Stimulated activated CD8-positive, alpha-beta memory T cell treated with anti-CD3 and anti-CD28 coated beads, Interleukin-2, amount 100 ng/mL, for 48 hours (primary cell): ENCODE data around the gene TNKS2.
"Not testable (repeated sequence)": the region's sequence is repeated elsewhere in the genome, so short reads cannot be mapped to it uniquely, and the experiment has no call there.

Experiments
- DNase-seq, 2 donors: peaks; one replicate each; pipeline ENCODE4 v3.0.0-alpha.2; 2020; ENCODE audit warnings: low read depth in 2 of 2

Gene TNKS2

DNA sequence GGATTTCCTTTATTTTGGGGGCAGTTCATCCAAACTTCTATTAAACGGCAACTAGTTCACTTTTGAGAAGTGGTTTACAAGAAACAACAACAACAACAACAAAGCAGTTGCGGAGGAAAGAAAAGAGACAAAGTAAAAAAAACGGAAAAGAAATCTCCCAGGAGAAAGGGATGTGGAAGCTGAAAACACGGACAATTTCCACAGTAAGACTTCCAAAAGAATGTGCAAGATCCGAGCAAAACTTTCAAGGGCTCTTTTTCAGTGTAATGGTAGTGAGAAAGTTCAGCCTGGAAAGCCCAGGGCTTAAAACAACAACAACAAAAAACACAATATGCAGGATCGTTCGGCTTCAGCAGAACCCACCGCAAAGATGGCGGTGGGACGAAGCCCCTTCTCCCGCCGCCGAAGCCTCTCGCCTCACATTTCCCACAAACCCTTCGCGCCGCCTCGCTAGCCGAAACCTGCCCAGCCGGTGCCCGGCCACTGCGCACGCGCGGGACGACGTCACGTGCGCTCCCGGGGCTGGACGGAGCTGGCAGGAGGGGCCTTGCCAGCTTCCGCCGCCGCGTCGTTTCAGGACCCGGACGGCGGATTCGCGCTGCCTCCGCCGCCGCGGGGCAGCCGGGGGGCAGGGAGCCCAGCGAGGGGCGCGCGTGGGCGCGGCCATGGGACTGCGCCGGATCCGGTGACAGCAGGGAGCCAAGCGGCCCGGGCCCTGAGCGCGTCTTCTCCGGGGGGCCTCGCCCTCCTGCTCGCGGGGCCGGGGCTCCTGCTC, at the start of gene TNKS2:
Gene TNKS2, plus strand, starts transcription at position 553 of the 775 bp plus-strand sequence. CDS start 265 bp downstream, outside the sequence.
- DNase-seq = peak; percentile 90 to 93

GRCh38 chr10:91749592-91749991, 48.6 kb upstream of the TNKS2 start:
- not testable (repeated sequence) for DNase-seq

GRCh38 chr10:91756286-91756685, 41.9 kb upstream of the TNKS2 start:
- DNase-seq = no peak

GRCh38 chr10:91758303-91759146, 39.7 kb upstream of the TNKS2 start:
- DNase-seq = no peak

DNA sequence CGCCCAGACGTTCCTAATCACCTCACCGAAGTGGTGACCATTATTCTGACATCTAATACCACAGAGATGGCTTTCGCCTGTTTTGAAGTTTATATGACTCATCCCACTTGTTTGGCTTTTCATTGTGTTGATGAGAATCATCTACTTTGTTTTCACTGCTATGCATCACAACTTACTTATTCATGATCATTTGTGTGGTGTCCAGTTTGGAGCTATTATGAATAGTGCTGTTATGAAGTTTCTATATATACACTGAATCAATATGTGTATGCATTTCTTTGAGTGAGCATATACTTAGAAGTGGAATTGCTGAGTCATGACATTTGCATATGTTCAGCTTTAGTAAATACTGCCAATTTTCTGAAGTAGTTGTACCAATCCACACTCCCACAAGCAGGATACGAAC, 38.6 kb upstream of the TNKS2 start:
- DNase-seq = no peak

DNA sequence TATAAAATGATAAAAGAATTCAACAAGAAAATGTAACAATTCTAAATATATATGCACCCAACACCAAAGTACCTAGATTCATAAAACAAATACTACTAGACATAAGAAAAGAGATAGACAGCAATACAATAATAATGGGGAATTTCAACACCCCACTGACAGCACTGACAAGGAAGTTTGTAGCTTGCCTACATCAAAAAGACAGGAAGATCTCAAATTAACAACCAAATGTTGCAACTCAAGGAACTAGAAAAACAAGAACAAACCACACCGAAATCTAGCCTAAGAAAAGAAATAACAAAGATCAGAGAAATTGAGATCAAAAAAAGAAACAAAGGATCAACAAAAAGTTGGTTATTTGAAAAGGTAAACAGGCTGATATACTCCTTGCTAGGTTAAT, 36.5 kb upstream of the TNKS2 start:
- no peak for DNase-seq

DNA sequence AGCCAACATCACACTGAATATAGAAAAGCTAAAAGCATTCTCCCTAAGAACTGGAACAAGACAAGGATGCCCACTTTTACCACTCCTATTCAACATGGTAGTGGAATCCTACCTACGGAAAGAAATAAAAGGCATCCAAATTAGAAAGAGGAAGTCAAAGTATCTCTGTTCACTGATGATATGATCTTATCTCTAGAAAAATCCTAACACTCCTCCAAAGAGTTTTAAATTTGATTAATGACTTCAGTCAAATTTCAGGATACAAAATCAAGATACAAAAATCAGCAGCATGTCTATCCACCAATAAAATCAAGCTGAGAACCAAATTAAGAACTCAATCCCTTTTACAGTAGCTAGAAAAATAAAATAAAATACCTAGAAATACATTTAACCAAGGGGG, 35.3 kb upstream of the TNKS2 start:
- DNase-seq = no peak

GRCh38 chr10:91766676-91767075, 31.6 kb upstream of the TNKS2 start:
- DNase-seq = no peak

GRCh38 chr10:91768123-91768522, 30.1 kb upstream of the TNKS2 start:
- DNase-seq = no peak

GRCh38 chr10:91771907-91772306, 26.3 kb upstream of the TNKS2 start:
- no peak for DNase-seq

- DNase-seq = no peak
Measured at GRCh38 chr10:91772461-91772860, 25.8 kb upstream of the TNKS2 start.

DNA sequence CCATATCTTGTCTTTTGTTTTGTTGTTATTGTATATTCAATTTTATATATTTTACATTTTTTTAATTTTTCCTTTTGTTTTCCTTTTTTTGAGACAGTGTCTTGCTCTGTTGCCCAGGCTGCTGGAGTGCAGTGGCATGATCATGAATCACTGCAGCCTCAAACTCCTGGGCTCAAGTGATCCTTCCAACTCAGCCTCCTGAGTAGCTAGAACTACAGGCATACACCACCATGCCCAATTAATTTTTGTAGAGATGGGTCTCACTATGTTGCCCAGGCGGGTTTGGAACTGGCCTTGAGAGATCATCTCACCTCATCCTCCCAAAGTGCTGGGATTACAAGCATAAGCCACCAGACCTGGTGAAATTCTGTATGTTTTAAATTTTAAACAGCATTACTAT, 25.4 kb upstream of the TNKS2 start:
- DNase-seq = no peak

DNA sequence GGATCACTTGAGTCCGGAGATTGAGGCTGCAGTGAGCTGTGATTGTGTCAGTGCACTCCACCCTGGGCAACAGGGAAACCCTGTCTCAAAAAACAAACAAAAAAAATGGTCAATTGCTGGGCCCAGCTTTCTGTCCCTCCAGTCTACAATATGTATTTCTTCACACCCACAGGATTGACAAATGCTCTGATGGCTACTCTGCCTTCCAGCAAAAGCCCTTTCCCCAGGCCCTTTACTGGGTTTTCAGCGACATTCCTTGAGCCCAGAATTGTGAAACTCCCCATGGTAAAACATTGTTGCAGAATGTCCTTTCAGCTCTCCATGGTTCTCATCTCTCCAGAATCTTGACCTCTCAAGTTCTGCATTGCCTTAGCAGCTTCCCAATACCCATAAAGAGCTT, 23.7 kb upstream of the TNKS2 start:
- DNase-seq = no peak

DNA sequence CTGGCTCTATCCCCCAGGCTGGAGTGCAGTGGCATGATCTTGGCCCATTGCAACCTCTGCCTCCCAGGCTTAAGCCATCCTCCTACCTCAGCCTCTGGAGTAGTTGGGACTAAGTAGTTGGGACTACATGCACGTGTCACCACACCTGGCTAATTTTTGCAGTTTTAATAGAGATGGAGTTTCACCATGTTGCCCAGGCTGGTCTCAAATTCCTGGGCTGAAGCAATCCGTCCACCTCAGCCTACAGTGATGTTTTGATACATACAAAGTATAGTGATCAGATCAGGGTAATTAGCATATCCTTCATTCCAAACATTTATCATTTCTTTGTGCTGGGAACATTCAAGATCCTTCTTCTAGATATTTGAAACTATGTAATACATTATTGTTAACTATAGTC, 22.5 kb upstream of the TNKS2 start:
- DNase-seq = no peak

- DNase-seq = no peak
Measured at GRCh38 chr10:91776266-91776665, 22.0 kb upstream of the TNKS2 start.

DNA sequence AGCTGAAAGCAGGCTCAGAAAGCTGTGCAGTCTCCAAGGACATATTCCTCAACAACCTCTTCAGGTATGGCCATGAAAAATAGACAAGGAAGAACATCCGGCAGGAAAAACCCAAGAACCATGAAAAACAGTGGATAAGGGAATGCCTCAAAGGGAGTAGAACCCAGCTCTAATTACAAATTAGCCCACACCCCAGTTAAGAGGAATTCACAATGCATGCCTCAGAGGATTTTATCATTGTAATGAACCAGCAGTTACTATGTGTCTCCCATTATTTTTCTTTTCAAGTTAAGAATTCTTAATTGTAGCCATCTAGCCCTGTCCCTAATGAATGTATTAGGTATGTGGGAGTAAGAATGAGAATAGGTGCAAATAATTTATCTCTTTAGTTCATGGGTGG, 19.7 kb upstream of the TNKS2 start:
- DNase-seq = no peak

DNA sequence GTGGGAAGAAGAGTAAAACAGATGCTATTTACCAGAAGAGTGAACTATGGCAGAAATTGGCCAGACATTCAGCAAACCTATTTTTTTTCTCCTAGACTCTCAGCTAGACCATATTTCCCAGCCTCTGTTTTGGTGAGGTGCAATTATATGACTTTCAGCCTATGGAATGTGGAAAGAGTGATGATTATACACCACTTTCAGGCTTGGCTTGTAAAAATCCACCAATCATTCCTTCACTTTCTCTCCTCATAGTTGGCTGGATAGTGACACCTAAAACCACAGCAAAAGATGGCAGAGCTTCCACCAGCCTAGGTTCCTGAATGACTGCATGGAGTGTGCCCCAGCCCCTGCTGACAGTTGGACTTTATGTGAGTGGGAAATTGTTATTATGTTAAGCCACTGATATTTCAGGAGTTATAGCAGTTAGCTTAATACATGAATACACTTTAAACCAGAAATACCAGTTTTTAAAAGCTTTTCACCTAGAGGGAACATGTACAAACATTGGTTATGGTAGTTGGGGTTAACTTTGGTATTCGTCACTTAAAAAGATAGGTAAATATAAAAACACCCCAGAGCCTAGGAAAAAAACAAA, 19.1 kb upstream of the TNKS2 start:
- no peak for DNase-seq

GRCh38 chr10:91782539-91782938, 15.7 kb upstream of the TNKS2 start:
- no peak for DNase-seq

GRCh38 chr10:91785830-91786229, 12.4 kb upstream of the TNKS2 start:
- no peak for DNase-seq

- DNase-seq = no peak
Measured at GRCh38 chr10:91787258-91787657, 11.0 kb upstream of the TNKS2 start.

GRCh38 chr10:91787810-91788209, 10.4 kb upstream of the TNKS2 start:
- no peak for DNase-seq

- DNase-seq = no peak
Measured at GRCh38 chr10:91788527-91788926, 9.7 kb upstream of the TNKS2 start.
